CD1c-positive myeloid dendritic cell (primary cell): Measurements from ENCODE around the gene DLG2.
"Not testable (repeated sequence)": the region's sequence is repeated elsewhere in the genome, so short reads cannot be mapped to it uniquely, and the experiment has no call there.

Source experiments
- DNase-seq: peaks from one replicate; pipeline ENCODE4 v3.0.0-alpha.2; 2016; ENCODE audit errors: extremely low spot score

The DLG2 gene

GRCh38 chr11:85115798-85116197 lies 511.3 kb downstream of the DLG2 start:
- DNase-seq, result no peak

DNA sequence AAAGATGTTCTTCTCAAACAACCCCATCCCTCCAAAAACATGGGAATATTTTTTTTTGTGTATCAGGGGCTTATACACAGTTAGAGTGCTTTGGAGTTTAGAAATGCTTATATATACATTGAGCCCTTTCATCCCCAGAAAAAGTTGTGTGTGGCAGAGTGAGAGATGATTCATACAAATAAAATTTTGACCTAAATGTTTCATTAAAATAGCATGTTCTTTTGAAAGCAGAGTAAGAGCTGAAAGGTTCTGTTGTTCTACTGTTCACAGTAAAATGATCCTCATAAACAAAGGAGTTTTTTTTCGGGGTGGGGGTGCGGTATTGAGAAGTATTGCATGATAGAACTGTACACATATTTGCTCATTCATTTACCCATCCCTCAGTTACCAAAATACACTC lies 512.4 kb downstream of the DLG2 start:
- no peak for DNase-seq

- not testable (repeated sequence) for DNase-seq
Measured at GRCh38 chr11:85110246-85110645, 516.9 kb downstream of the DLG2 start.

- no peak for DNase-seq
Measured at GRCh38 chr11:85109141-85109540, 518.0 kb downstream of the DLG2 start.

DNA sequence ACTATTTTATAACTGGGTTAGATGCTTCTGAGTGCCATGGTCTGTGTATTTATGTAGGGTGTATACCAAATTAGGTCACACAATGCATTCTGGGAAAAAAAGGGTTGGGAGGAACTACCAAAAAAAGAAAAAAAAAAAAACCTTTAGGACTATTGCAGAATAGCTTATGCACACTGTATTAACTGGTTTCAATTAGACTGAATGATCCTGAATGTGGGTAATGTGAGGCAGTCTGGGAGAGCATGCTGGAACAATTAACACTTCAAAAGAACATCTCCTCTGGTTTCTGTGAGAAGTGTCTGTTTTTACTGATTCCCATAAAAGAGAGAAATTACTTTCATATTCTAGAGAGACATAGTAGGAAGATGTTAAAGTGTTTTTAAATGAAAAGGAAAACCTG lies 521.3 kb downstream of the DLG2 start:
- DNase-seq, result no peak

DNA sequence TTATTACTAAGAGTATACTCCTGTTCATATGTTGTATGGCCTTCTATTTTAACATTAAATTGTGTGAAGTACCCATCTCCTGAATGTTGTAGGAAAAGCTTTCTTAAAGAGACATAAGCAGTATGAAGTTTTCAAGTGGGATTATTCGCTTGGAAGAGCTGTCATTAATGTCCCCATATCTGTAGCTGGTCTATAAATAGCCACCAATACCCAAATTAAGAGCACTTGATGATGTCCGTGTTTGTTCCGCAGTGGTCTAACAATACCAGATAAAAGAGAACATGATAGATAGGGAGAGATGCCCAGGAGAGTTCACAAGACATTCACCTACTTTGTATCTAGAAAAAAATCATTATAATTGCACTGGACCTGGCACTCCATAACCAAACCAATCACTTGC lies 527.6 kb downstream of the DLG2 start:
- DNase-seq, result no peak

DNA sequence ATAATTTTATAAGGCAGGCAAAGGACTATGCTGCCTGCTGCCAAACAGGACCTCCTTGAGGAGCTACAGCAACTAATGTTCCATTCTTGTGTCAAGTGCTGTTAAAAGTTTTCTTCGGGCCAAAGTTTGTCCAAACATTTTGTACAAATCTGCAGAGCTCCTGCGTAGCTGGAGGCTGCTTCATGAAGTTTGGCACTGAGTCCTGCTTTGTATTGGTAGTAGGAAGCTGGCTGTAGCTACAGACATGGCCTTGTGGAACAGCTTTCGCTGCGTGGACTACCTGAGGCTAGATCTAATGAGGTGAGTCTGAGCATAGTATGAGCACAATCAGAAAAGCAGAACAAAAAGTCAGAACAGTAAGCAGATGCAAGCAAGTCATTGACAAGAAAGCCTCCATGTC lies 528.1 kb downstream of the DLG2 start:
- DNase-seq, result no peak

GRCh38 chr11:85096939-85097338 lies 530.2 kb downstream of the DLG2 start:
- DNase-seq, result no peak

- no peak for DNase-seq
Measured at GRCh38 chr11:85095239-85095638, 531.9 kb downstream of the DLG2 start.

DNA sequence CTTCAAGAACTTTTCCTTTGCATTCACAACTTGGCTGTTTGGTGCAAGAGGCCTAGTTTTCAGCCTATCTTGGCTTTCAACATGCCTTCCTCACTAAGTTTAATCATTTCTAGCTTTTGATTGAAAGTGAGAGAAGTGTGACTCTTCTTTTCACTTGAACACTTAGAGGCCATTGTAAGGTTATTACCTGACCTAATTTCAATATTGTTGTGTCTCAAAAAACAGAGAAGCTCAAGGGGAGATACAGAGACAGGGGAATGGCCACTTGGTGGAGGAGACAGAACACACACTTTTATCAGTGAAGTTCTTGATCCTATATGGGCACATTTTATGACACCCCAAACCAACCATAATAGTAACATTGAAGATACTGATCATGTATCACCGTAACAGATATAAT lies 532.3 kb downstream of the DLG2 start:
- no peak for DNase-seq

- no peak for DNase-seq
Measured at GRCh38 chr11:85089654-85090053, 537.5 kb downstream of the DLG2 start.

- DNase-seq, result no peak
Measured at GRCh38 chr11:85088286-85088685, 538.9 kb downstream of the DLG2 start.

DNA sequence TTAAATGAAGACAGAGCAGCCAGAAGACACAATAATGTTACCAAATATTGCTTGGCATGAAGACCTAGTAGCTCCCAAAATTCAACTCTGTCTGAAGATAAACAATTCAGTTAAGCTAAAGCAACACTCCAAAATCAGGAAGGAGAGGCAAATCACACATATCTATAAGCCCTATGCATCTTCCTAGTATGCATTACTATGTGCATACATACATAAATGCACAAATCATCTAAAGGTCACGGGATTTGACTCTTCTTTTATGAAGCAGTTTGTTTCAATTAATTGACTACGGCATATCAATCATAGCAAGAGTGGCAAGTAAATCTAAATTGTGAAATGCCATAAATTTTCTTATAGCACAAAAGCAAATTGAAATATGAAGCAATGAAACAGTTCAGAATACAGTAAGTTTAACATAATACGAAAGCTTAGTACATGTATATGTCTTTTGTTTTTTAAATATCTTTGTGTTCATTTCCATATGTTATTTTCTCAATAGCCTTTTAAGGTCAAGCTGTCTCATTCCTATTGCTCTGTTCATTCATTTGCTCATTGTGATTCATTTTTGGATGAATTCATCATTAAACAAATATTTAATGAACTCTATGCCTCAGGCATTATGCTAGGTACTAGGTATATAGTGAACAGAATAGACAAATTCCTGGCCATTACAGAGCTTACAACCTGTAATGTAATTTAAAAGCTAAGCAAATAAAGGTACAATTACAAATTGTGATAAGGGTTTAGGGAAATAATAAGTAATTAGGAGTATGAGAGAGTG lies 540.5 kb downstream of the DLG2 start:
- DNase-seq, result no peak

DNA sequence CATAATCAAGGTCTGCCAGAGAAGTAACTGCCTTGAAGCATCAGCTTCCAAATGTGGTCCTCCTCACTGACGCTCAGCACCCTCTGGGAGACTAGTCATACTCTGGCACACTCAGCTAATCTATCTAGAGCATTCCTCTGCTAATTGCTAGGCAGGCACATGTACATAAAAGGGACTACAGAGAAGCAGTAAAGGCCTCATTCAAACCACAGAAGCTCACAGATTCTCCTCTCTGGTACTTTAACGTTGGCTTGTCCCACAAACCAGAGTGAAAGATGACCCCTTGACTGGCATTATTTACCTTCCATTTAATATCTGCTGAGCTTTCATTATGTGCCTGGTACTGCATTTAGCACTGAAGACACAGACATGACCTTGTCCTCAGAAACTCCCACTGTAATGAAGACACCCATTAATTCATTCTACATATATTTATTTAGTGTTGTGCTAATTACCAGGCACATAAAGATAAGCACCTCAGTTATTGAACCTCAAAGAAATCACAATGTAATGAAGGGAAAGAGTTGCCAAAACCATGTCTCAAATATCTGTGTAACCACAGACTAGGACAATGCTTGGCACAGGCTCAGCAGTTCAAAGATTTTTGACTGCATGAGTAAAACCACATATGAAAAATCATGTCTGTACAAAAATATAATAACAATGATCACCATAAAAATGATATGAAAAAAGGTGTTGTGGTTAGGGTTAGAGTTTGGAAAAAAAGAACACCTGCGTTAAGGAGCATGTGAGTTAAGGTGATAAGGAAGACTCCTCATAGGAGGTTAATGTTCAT lies 550.4 kb downstream of the DLG2 start:
- no peak for DNase-seq

- no peak for DNase-seq
Measured at GRCh38 chr11:85062659-85063058, 564.5 kb downstream of the DLG2 start.

DNA sequence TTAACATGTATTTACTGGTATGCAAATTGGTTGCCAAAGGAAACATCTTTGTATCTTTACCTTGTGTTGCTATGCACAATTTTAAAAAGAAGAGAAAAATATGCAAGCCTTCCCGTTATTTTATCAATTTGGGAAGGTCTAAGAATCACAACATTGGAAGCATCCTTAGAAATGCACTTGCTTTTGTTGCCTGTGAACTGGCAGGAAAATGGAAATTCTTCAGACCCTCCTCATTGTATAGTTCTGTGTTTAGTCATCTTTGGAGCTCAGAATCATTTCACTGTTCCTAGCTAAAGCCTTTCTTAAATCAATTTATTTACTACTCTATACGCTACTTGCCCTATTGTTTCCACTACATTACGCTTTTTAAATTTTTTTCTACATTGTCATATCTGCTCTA lies 574.5 kb downstream of the DLG2 start:
- DNase-seq, result no peak

GRCh38 chr11:85048801-85049200 lies 578.3 kb downstream of the DLG2 start:
- no peak for DNase-seq

DNA sequence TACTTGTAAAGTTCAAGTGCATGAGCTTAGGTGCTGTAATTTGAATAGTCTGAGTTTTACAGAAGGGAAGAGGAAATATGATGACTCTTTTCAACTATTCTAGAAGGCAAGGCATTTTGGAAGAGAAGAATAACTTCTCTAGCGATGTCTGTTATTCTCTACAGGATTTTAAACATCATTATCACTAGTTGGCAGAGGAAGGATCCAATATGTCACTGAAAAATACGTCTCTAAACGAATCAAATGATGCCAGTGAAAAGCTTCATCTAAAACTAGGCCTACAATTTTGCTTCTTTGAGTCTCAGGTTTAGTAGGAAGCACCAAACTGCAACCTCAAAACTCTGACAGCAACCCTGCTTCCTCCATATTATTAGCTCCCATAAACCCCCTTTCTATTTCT lies 581.4 kb downstream of the DLG2 start:
- DNase-seq, result no peak

GRCh38 chr11:85044911-85045310 lies 582.2 kb downstream of the DLG2 start:
- no peak for DNase-seq

DNA sequence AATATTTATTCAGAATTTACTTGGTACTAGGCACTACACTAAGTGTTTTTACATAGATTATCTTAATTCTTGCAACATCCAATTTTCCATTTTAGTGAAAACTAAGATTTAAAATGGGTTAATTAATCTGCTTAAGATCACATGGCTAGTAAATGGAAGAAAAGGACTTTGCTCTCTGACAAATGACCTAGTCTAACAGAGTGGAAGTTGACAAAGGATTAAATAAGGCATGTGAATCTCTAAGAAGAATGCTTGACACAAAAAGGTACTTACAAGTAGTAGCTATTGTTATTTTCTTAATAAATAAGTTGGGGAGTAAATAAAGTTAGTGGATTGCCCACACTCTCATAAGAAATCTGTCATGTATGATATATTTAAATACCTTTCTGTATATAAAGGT lies 584.8 kb downstream of the DLG2 start:
- no peak for DNase-seq

- DNase-seq, result no peak
Measured at GRCh38 chr11:85040166-85040565, 587.0 kb downstream of the DLG2 start.

- DNase-seq, result no peak
Measured at GRCh38 chr11:85029964-85030363, 597.2 kb downstream of the DLG2 start.
